ENCODE results near the gene MAD1L1. TPM values are rescaled to one million over a fixed set of nuclear protein-coding genes. Genes with fewer than 3 reads are reported as not detected.

The MAD1L1 gene
- total and polyA plus RNA-seq, 2 of the 8 experiments (the other 6 are each of a cell fraction or from before 2014, with no cell fraction given) = 40.4 to 44.6 TPM

DNA sequence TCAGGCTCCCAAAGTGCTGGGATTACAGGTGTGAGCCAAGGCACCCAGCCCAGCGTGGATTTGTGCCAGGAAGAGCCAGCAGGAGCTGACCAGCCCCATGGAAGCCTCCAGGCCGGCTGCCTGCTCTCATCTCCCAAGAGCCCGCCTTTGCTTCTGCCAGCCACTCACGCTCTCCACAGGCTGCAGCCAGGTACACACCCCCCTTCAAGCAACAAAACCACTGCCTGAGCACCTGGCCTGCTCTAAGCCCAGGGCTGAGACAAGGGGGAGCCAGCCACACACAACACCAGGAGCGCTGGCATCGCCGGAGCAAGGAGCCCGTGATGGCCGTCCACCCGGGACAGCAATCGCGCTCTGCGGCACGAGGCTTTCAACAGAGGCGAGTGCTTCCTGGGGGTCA lies 34.5 kb downstream of the MAD1L1 start (continued):
- TF ChIP-seq, protein P1, sequence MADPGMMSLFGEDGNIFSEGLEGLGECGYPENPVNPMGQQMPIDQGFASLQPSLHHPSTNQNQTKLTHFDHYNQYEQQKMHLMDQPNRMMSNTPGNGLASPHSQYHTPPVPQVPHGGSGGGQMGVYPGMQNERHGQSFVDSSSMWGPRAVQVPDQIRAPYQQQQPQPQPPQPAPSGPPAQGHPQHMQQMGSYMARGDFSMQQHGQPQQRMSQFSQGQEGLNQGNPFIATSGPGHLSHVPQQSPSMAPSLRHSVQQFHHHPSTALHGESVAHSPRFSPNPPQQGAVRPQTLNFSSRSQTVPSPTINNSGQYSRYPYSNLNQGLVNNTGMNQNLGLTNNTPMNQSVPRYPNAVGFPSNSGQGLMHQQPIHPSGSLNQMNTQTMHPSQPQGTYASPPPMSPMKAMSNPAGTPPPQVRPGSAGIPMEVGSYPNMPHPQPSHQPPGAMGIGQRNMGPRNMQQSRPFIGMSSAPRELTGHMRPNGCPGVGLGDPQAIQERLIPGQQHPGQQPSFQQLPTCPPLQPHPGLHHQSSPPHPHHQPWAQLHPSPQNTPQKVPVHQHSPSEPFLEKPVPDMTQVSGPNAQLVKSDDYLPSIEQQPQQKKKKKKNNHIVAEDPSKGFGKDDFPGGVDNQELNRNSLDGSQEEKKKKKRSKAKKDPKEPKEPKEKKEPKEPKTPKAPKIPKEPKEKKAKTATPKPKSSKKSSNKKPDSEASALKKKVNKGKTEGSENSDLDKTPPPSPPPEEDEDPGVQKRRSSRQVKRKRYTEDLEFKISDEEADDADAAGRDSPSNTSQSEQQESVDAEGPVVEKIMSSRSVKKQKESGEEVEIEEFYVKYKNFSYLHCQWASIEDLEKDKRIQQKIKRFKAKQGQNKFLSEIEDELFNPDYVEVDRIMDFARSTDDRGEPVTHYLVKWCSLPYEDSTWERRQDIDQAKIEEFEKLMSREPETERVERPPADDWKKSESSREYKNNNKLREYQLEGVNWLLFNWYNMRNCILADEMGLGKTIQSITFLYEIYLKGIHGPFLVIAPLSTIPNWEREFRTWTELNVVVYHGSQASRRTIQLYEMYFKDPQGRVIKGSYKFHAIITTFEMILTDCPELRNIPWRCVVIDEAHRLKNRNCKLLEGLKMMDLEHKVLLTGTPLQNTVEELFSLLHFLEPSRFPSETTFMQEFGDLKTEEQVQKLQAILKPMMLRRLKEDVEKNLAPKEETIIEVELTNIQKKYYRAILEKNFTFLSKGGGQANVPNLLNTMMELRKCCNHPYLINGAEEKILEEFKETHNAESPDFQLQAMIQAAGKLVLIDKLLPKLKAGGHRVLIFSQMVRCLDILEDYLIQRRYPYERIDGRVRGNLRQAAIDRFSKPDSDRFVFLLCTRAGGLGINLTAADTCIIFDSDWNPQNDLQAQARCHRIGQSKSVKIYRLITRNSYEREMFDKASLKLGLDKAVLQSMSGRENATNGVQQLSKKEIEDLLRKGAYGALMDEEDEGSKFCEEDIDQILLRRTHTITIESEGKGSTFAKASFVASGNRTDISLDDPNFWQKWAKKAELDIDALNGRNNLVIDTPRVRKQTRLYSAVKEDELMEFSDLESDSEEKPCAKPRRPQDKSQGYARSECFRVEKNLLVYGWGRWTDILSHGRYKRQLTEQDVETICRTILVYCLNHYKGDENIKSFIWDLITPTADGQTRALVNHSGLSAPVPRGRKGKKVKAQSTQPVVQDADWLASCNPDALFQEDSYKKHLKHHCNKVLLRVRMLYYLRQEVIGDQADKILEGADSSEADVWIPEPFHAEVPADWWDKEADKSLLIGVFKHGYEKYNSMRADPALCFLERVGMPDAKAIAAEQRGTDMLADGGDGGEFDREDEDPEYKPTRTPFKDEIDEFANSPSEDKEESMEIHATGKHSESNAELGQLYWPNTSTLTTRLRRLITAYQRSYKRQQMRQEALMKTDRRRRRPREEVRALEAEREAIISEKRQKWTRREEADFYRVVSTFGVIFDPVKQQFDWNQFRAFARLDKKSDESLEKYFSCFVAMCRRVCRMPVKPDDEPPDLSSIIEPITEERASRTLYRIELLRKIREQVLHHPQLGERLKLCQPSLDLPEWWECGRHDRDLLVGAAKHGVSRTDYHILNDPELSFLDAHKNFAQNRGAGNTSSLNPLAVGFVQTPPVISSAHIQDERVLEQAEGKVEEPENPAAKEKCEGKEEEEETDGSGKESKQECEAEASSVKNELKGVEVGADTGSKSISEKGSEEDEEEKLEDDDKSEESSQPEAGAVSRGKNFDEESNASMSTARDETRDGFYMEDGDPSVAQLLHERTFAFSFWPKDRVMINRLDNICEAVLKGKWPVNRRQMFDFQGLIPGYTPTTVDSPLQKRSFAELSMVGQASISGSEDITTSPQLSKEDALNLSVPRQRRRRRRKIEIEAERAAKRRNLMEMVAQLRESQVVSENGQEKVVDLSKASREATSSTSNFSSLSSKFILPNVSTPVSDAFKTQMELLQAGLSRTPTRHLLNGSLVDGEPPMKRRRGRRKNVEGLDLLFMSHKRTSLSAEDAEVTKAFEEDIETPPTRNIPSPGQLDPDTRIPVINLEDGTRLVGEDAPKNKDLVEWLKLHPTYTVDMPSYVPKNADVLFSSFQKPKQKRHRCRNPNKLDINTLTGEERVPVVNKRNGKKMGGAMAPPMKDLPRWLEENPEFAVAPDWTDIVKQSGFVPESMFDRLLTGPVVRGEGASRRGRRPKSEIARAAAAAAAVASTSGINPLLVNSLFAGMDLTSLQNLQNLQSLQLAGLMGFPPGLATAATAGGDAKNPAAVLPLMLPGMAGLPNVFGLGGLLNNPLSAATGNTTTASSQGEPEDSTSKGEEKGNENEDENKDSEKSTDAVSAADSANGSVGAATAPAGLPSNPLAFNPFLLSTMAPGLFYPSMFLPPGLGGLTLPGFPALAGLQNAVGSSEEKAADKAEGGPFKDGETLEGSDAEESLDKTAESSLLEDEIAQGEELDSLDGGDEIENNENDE (IDR thresholded peaks at IDR 0.05; ENCODE audit: insufficient replicate concordance, low read length) = no peak
- TF ChIP-seq ATF3 (IDR thresholded peaks at IDR 0.05; ENCODE audit: insufficient read depth, low read depth, low read length) (no peak), BRCA1 (IDR thresholded peaks at IDR 0.05; ENCODE audit: low read depth, low read length) (no peak), TAF1 (IDR thresholded peaks at IDR 0.05; ENCODE audit: low read depth, low read length) (no peak), CHD2 (IDR thresholded peaks at IDR 0.05; ENCODE audit: low read length) (no peak)
